HG03159 (cell line): ENCODE results near the gene ZNF598.

Experiments used
- ATAC-seq: cut with Tn5 transposase; IDR thresholded peaks from one replicate; pipeline ENCODE4 v1.9.1; 2021; ENCODE audit warnings: mild to moderate bottlenecking, moderate library complexity; ENCODE audit not compliant: unreplicated experiment

The ZNF598 gene

GRCh38 chr16:1991948-1992703 lies 17.5 kb downstream of the ZNF598 start:
- peak; percentile 42 for ATAC-seq

GRCh38 chr16:1991588-1991947 lies 18.1 kb downstream of the ZNF598 start:
- ATAC-seq: no peak

GRCh38 chr16:1991135-1991551 lies 18.5 kb downstream of the ZNF598 start:
- ATAC-seq: peak; percentile 36

- peak; percentile 4 for ATAC-seq
These were observed 19.1 kb downstream of the ZNF598 start for GRCh38 chr16:1990351-1991134.

- ATAC-seq: no peak
These were observed 19.6 kb downstream of the ZNF598 start for GRCh38 chr16:1990101-1990350.

GRCh38 chr16:1989209-1990100 lies 20.2 kb downstream of the ZNF598 start, which contains the start of gene SYNGR3:
Gene SYNGR3, plus strand, starts transcription at chr16:1989970. Its CDS starts 133 bp downstream, at chr16:1990103.
- ATAC-seq: no peak

GRCh38 chr16:1987198-1987597 lies 22.4 kb downstream of the ZNF598 start:
- no peak for ATAC-seq

- no peak for ATAC-seq
These were observed 24.0 kb downstream of the ZNF598 start for GRCh38 chr16:1985466-1986150.

GRCh38 chr16:1984347-1985225 lies 25.0 kb downstream of the ZNF598 start:
- peak; percentile 8 for ATAC-seq

GRCh38 chr16:1983544-1984346 lies 25.9 kb downstream of the ZNF598 start, which contains the start of gene GFER:
Gene GFER, plus strand, starts transcription at chr16:1984193. Its CDS starts 26 bp downstream, at chr16:1984219.
- ATAC-seq: peak; percentile 52

- ATAC-seq: no peak
These were observed 26.6 kb downstream of the ZNF598 start for GRCh38 chr16:1982991-1983543.

- no peak for ATAC-seq
These were observed 27.6 kb downstream of the ZNF598 start for GRCh38 chr16:1982013-1982433.

GRCh38 chr16:1981398-1981836 lies 28.2 kb downstream of the ZNF598 start, which contains the start of gene NOXO1:
Gene NOXO1, minus strand, starts transcription at chr16:1981469. Its CDS starts 290 bp downstream, at chr16:1981179.
- no peak for ATAC-seq

- ATAC-seq: no peak
These were observed 28.9 kb downstream of the ZNF598 start for GRCh38 chr16:1980770-1981087.

- ATAC-seq: no peak
These were observed 29.4 kb downstream of the ZNF598 start for GRCh38 chr16:1980030-1980769.

- ATAC-seq: no peak
These were observed 30.2 kb downstream of the ZNF598 start for GRCh38 chr16:1979271-1980029.

GRCh38 chr16:1978476-1979120 lies 31.0 kb downstream of the ZNF598 start:
- no peak for ATAC-seq
